ENCODE results near the gene EIF1AX.

EIF1AX gene

DNA sequence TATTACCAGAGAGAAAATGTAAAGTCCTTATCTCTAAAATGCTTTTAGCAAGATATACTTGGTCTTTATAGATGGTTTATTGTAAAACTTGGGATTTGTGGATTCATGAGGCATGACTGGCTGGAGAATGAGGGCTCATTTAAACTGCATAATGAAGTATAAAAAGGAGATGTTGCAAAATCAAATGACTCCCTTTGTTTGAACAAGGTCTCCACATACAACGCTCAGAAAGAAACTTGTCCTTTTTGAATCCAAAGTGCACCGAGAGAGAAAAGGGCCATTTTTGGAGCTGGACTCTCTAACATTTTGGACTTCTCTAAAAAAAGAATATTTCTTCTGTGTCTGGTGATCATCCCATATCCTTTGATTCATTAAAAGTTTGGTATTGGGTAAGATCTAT lies 7.7 kb upstream of the EIF1AX start:
- no peak overlapping the region for H3K27ac ChIP-seq (ENCODE audit: low read length)
- peaks cover 0 to 6% of the 10 kb centered on the region in 2 donors for H3K36me3 ChIP-seq (ENCODE audit: control insufficient read depth in 2 of 2, insufficient read depth in 2 of 2, low read length in 2 of 2)
- H3K9ac ChIP-seq (ENCODE audit: low read length in 2 of 2), result no peak overlapping the region
- peaks cover 0 to 4% of the 10 kb centered on the region in 2 donors for H3K27me3 ChIP-seq (ENCODE audit: control insufficient read depth in 1 of 2, insufficient read depth in 2 of 2, low read length in 2 of 2)
- H3K9me3 ChIP-seq (ENCODE audit: control insufficient read depth in 2 of 2, low read length in 2 of 2), result peaks cover 0 to 3% of the 10 kb centered on the region in 2 donors
- no peaks in the 10 kb centered on the region for H3K4me1 ChIP-seq (ENCODE audit: control insufficient read depth, insufficient read depth, low read length)
- no peak overlapping the region for H3K4me3 ChIP-seq (ENCODE audit: low read length in 2 of 2)

DNA sequence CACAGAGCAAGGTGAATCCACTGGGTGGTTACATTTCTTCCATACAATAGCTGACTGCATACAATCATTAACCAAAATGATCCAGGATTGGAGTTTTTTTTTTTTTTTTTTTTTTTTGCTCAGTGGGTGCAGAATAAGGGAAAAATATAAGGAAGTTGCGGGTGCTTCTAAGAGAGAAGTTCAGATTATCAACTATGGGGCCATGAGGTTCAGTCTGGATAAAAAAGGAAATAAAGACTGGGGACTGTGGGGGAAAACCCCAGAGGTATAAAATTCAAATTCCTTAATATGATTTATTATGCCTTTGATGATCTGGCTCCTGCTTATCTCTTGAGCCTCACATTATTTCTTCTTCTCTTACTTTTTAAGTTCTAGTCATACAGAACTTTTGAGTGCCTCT lies 5.9 kb upstream of the EIF1AX start:
- Histone ChIP-seq H3K27me3 (ENCODE audit: control insufficient read depth in 1 of 2, insufficient read depth in 2 of 2, low read length in 2 of 2) (peaks cover 0 to 4% of the 10 kb centered on the region in 2 donors), H3K36me3 (ENCODE audit: control insufficient read depth in 2 of 2, insufficient read depth in 2 of 2, low read length in 2 of 2) (peaks cover 0 to 2% of the 10 kb centered on the region in 2 donors), H3K9ac (ENCODE audit: low read length in 2 of 2) (no peak overlapping the region), H3K27ac (ENCODE audit: low read length) (no peak overlapping the region), H3K4me3 (ENCODE audit: low read length in 2 of 2) (no peak overlapping the region), H3K4me1 (ENCODE audit: control insufficient read depth, insufficient read depth, low read length) (no peaks in the 10 kb centered on the region), H3K9me3 (ENCODE audit: control insufficient read depth in 2 of 2, low read length in 2 of 2) (peaks cover 0 to 3% of the 10 kb centered on the region in 2 donors)

DNA sequence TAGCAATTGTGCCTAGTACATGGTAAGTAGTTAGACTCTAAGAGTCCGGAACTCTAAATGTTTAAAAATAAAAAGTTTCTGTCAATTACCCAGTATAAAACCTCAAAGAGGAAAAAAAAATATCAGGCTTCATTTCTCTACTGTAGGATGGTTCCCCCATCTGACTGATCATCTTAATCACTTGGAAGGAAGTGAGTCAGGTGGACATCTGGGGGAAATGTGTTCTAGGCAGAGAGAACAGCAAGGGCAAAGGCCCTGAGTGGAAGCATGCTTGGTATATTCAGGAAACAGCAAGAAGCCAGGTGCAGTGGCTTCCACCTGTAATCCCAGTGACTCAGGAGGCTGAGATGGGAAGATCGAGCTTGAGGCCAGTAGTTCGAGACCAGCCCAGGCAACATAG lies 2.9 kb upstream of the EIF1AX start:
- no peaks in the 10 kb centered on the region for H3K4me1 ChIP-seq (ENCODE audit: control insufficient read depth, insufficient read depth, low read length)
- H3K27ac ChIP-seq (ENCODE audit: low read length), result no peak overlapping the region
- H3K4me3 ChIP-seq (ENCODE audit: low read length in 2 of 2), result no peak overlapping the region
- H3K9ac ChIP-seq (ENCODE audit: low read length in 2 of 2), result no peak overlapping the region
- H3K27me3 ChIP-seq (ENCODE audit: control insufficient read depth in 1 of 2, insufficient read depth in 2 of 2, low read length in 2 of 2), result peaks cover 0 to 4% of the 10 kb centered on the region in 2 donors
- no peaks in the 10 kb centered on the region for H3K36me3 ChIP-seq (ENCODE audit: control insufficient read depth in 2 of 2, insufficient read depth in 2 of 2, low read length in 2 of 2)
- peaks cover 0 to 3% of the 10 kb centered on the region in 2 donors for H3K9me3 ChIP-seq (ENCODE audit: control insufficient read depth in 2 of 2, low read length in 2 of 2)

DNA sequence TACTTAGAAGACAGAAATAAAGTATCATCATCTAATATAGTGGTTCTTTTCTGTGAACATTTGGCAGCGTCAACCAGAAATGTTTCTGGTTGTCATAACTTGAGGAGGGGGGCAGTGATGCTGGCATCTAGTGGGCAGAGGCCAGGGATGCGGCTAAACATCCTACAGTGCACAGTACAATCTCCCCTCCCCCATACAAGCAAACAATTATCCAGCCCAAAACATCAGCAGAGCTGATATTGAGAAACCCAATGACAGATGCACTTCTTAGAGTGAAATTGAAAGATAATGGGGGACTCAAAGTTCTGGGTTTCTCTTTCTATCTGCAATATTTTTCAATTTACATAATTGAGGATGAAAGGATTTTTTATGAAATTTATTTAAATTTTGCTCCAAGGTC lies 1.9 kb upstream of the EIF1AX start:
- Histone ChIP-seq H3K27me3 (ENCODE audit: control insufficient read depth in 1 of 2, insufficient read depth in 2 of 2, low read length in 2 of 2) (peaks cover 0 to 4% of the 10 kb centered on the region in 2 donors), H3K36me3 (ENCODE audit: control insufficient read depth in 2 of 2, insufficient read depth in 2 of 2, low read length in 2 of 2) (peaks cover 0 to 2% of the 10 kb centered on the region in 2 donors), H3K9ac (ENCODE audit: low read length in 2 of 2) (no peak overlapping the region), H3K4me3 (ENCODE audit: low read length in 2 of 2) (no peak overlapping the region), H3K27ac (ENCODE audit: low read length) (no peak overlapping the region), H3K9me3 (ENCODE audit: control insufficient read depth in 2 of 2, low read length in 2 of 2) (peaks cover 0 to 3% of the 10 kb centered on the region in 2 donors), H3K4me1 (ENCODE audit: control insufficient read depth, insufficient read depth, low read length) (peaks cover 3% of the 10 kb centered on the region)

DNA sequence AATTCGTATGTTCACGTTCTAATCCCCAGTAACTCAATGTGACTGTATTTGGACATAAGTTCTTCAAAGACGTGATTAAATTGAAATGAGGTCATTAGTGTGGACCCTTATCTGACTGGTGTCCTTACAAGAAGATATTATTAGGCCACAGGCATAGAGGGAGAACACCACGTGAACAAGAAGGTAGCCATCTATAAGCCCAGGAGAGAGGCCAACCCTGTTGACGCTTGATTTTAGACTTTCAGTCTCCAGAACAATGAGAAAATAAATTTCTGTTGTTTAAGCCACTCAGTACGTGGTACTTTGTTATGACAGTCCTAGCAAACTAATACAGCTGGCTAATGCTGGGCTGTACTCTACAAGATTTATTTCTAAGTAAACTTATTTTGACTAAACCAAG lies 1.5 kb upstream of the EIF1AX start:
- Histone ChIP-seq H3K4me3 (ENCODE audit: low read length in 2 of 2) (no peak overlapping the region), H3K36me3 (ENCODE audit: control insufficient read depth in 2 of 2, insufficient read depth in 2 of 2, low read length in 2 of 2) (peaks cover 0 to 2% of the 10 kb centered on the region in 2 donors), H3K4me1 (ENCODE audit: control insufficient read depth, insufficient read depth, low read length) (peaks cover 3% of the 10 kb centered on the region), H3K27me3 (ENCODE audit: control insufficient read depth in 1 of 2, insufficient read depth in 2 of 2, low read length in 2 of 2) (peaks cover 0 to under 1% of the 10 kb centered on the region in 2 donors), H3K27ac (ENCODE audit: low read length) (peak overlapping the region; percentile 31), H3K9me3 (ENCODE audit: control insufficient read depth in 2 of 2, low read length in 2 of 2) (no peaks in the 10 kb centered on the region), H3K9ac (ENCODE audit: low read length in 2 of 2) (no peak overlapping the region)

DNA sequence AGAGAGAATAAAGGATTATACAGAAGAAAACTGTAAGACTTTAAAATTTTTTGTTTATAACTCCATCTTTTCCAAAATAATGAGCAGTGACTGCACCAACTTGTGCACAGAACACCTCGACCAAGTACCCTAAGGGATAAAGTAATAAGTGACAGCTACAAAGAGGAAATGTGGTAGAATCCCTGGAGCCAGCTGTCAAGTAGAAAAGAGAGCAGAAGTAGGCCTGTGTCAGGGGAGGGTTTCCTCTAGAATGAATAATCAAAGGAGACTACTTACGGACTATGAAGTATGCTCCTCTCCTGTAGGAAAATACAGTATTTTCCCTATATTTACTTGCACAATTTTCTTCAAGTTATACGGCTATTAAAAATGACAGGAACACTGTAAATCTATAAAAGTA lies 1.2 kb downstream of the EIF1AX start:
- Histone ChIP-seq H3K4me3 (ENCODE audit: low read length in 2 of 2) (peak overlapping the region; percentile 89 to 93), H3K27me3 (ENCODE audit: control insufficient read depth in 1 of 2, insufficient read depth in 2 of 2, low read length in 2 of 2) (no peaks in the 10 kb centered on the region), H3K27ac (ENCODE audit: low read length) (no peak overlapping the region), H3K9me3 (ENCODE audit: control insufficient read depth in 2 of 2, low read length in 2 of 2) (no peaks in the 10 kb centered on the region), H3K36me3 (ENCODE audit: control insufficient read depth in 2 of 2, insufficient read depth in 2 of 2, low read length in 2 of 2) (peaks cover 3 to 10% of the 10 kb centered on the region in 2 donors), H3K9ac (ENCODE audit: low read length in 2 of 2) (peak overlapping the region; percentile 89 to 90), H3K4me1 (ENCODE audit: control insufficient read depth, insufficient read depth, low read length) (peaks cover 3% of the 10 kb centered on the region)

DNA sequence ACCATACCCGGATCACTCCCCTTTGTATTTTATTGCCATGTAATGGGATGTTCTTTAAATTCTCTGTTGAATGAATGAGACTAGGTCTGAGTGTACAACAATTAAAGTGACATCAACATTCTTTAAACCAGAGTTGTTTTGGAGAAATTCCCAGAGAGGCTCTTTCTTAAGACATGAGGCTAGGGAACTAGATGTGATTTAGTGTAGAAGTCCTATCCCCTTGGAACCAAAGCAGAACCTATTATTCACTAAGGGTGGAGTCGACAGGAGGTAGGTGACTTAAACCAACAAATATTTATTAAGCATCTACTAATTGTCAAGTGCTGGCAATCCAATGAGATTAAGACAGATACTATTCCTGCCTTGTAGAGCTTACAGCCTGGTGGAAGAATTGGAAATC lies 1.7 kb downstream of the EIF1AX start:
- H3K36me3 ChIP-seq (ENCODE audit: control insufficient read depth in 2 of 2, insufficient read depth in 2 of 2, low read length in 2 of 2), result peaks cover 3 to 10% of the 10 kb centered on the region in 2 donors
- H3K9ac ChIP-seq (ENCODE audit: low read length in 2 of 2), result peak overlapping the region in 1 of 2 donors; percentile 90
- no peak overlapping the region for H3K27ac ChIP-seq (ENCODE audit: low read length)
- no peaks in the 10 kb centered on the region for H3K9me3 ChIP-seq (ENCODE audit: control insufficient read depth in 2 of 2, low read length in 2 of 2)
- no peaks in the 10 kb centered on the region for H3K27me3 ChIP-seq (ENCODE audit: control insufficient read depth in 1 of 2, insufficient read depth in 2 of 2, low read length in 2 of 2)
- peak overlapping the region; percentile 89 to 93 for H3K4me3 ChIP-seq (ENCODE audit: low read length in 2 of 2)
- H3K4me1 ChIP-seq (ENCODE audit: control insufficient read depth, insufficient read depth, low read length), result peaks cover 3% of the 10 kb centered on the region

DNA sequence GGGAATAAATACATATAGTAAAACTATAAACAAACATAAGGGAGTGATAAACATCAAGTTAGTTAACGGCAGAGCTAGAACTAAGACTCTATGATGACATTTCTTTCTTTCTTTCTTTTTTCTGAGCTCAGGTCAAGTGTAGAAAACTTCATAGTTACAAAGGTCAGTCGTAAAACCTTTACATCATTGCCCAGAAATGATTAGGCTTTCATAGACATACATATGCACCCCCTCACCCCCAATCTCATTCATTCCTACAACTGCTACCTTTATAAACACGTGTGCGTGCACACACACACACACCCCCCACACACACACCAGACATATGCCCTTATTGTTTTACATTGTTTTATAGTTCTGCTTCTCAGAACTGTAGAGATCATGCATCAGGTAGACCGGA lies 5.7 kb downstream of the EIF1AX start:
- Histone ChIP-seq H3K27me3 (ENCODE audit: control insufficient read depth in 1 of 2, insufficient read depth in 2 of 2, low read length in 2 of 2) (no peaks in the 10 kb centered on the region), H3K27ac (ENCODE audit: low read length) (no peak overlapping the region), H3K4me3 (ENCODE audit: low read length in 2 of 2) (no peak overlapping the region), H3K9me3 (ENCODE audit: control insufficient read depth in 2 of 2, low read length in 2 of 2) (no peaks in the 10 kb centered on the region), H3K4me1 (ENCODE audit: control insufficient read depth, insufficient read depth, low read length) (peaks cover 3% of the 10 kb centered on the region), H3K9ac (ENCODE audit: low read length in 2 of 2) (no peak overlapping the region), H3K36me3 (ENCODE audit: control insufficient read depth in 2 of 2, insufficient read depth in 2 of 2, low read length in 2 of 2) (peaks cover 3 to 16% of the 10 kb centered on the region in 2 donors)

DNA sequence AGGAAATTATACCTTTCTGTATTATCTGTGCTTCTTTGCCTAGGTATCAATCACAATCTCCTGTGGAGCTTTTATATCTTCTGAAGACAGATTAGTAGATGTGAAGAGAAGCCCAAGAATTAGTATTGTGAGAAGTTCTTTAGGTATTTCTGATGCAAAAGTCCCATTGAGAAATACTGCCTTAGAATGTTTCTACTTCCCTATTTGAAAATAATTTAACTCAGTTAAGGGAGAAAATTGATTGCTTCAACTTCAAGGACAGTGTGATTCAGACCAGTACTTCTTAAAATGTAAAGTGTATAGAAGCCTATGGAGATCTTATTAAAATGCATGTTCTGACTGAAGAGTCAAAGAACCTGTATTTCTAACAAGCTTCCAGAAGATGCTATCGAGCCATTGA lies 9.0 kb downstream of the EIF1AX start:
- Histone ChIP-seq H3K36me3 (ENCODE audit: control insufficient read depth in 2 of 2, insufficient read depth in 2 of 2, low read length in 2 of 2) (peaks cover 3 to 17% of the 10 kb centered on the region in 2 donors), H3K9me3 (ENCODE audit: control insufficient read depth in 2 of 2, low read length in 2 of 2) (no peaks in the 10 kb centered on the region), H3K4me3 (ENCODE audit: low read length in 2 of 2) (no peak overlapping the region), H3K9ac (ENCODE audit: low read length in 2 of 2) (no peak overlapping the region), H3K27me3 (ENCODE audit: control insufficient read depth in 1 of 2, insufficient read depth in 2 of 2, low read length in 2 of 2) (no peaks in the 10 kb centered on the region), H3K27ac (ENCODE audit: low read length) (no peak overlapping the region), H3K4me1 (ENCODE audit: control insufficient read depth, insufficient read depth, low read length) (no peaks in the 10 kb centered on the region)

DNA sequence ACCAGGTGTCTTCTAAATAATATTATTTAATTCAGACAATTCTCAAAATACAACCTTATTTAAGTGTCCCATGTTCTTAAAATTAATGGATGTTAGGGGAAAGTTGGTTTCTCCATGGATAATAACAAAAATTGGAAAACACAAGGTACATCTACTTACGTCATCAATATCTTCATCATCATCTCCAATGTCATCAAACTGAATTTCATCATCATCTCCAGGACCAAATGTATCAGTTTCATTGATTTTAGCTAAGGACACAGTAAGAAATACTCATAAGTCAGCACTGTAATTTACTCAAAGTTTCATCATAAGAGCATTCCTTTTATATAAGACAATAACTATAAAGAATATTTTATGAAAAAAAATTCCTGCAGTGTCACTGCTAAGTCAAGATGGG lies 11.3 kb downstream of the EIF1AX start:
- no peak overlapping the region for H3K9ac ChIP-seq (ENCODE audit: low read length in 2 of 2)
- no peaks in the 10 kb centered on the region for H3K4me1 ChIP-seq (ENCODE audit: control insufficient read depth, insufficient read depth, low read length)
- H3K9me3 ChIP-seq (ENCODE audit: control insufficient read depth in 2 of 2, low read length in 2 of 2), result no peaks in the 10 kb centered on the region
- no peak overlapping the region for H3K27ac ChIP-seq (ENCODE audit: low read length)
- H3K36me3 ChIP-seq (ENCODE audit: control insufficient read depth in 2 of 2, insufficient read depth in 2 of 2, low read length in 2 of 2), result peaks cover 0 to 9% of the 10 kb centered on the region in 2 donors
- no peak overlapping the region for H3K4me3 ChIP-seq (ENCODE audit: low read length in 2 of 2)
- no peaks in the 10 kb centered on the region for H3K27me3 ChIP-seq (ENCODE audit: control insufficient read depth in 1 of 2, insufficient read depth in 2 of 2, low read length in 2 of 2)

DNA sequence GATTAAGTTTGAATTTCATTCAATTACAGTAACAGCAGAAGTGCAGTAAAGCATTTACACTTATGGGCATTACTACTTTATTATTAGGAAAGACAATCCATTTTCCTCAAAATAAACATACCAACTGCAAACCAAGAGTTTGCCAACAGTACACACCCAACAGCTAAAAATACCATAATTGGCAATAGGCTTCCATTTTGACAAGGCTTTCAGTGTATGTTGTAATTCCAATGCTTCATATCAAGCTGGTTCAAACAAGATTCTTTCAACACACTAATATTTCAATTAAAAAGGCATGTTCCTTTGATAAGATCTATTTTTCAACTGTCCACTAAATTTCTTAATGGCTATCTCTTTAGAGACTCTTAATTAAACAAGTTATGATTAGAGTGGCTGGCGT lies 12.1 kb downstream of the EIF1AX start:
- Histone ChIP-seq H3K4me3 (ENCODE audit: low read length in 2 of 2) (no peak overlapping the region), H3K4me1 (ENCODE audit: control insufficient read depth, insufficient read depth, low read length) (no peaks in the 10 kb centered on the region), H3K9me3 (ENCODE audit: control insufficient read depth in 2 of 2, low read length in 2 of 2) (no peaks in the 10 kb centered on the region), H3K9ac (ENCODE audit: low read length in 2 of 2) (no peak overlapping the region), H3K36me3 (ENCODE audit: control insufficient read depth in 2 of 2, insufficient read depth in 2 of 2, low read length in 2 of 2) (peaks cover 0 to 13% of the 10 kb centered on the region in 2 donors), H3K27me3 (ENCODE audit: control insufficient read depth in 1 of 2, insufficient read depth in 2 of 2, low read length in 2 of 2) (no peaks in the 10 kb centered on the region), H3K27ac (ENCODE audit: low read length) (no peak overlapping the region)

Measured in stomach smooth muscle (tissue), 2 donors.